Measurements from ENCODE around the gene MICAL3. TPM values are rescaled to one million over a fixed set of nuclear protein-coding genes. Genes with fewer than 3 reads are reported as not detected.
"Not testable (repeated sequence)": the region's sequence is repeated elsewhere in the genome, so short reads cannot be mapped to it uniquely, and the experiment has no call there.

The MICAL3 gene
- total RNA-seq, 1 experiment from 2014 or later = 47.1 TPM

- not testable (repeated sequence) for ATAC-seq
These were observed 39.4 kb upstream of the MICAL3 start for GRCh38 chr22:18063715-18064114.

DNA sequence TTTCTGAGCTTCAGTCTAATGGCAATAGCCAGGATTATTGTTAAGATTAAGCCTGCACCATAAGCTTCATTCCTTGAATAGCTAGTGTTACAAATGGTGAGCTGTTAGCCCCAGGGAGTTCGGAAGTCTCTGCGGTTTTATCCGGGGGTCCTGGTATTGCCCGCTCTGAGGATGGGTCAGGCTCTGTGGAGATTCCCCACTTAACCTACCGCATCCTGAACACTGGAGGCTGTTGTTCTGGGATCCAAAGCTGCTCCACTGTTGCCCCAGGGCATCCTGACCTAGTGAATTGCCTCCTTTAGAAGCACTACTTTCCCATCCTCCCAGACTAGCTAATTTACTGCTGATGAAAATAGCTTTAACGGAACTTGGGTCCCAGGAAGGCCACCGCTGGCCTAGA is 38.9 kb upstream of the MICAL3 start:
- ChIA-PET POLR2A (interaction anchor here (0.6 kb wide), 1 partner anchor 14 kb away, joined by 3 read pairs; the partner anchor contains the start of gene PEX26), CTCF (no interaction called here)
- DNase-seq (ENCODE audit: low read depth, low spot score) (no peak), ATAC-seq (no peak)
- H3K27me3 ChIP-seq (ENCODE audit: control insufficient read depth, insufficient read depth, low read length) = no peaks in the 10 kb centered on the region
- intact Hi-C loops (cut with micrococcal nuclease; ENCODE audit: unreplicated experiment) (no loop called here), in situ Hi-C loops (cut with HindIII; ENCODE audit: low pct_unique_long_range_greater_than_20kb, low sequenced_read_pairs) (no loop called here)
- no TSS peak for BruUV-seq (replicated peaks)
- no peak for TF ChIP-seq TCF7L2 (IDR thresholded peaks at IDR 0.05; ENCODE audit: low read depth, low read length)
- TF ChIP-seq, protein P1, sequence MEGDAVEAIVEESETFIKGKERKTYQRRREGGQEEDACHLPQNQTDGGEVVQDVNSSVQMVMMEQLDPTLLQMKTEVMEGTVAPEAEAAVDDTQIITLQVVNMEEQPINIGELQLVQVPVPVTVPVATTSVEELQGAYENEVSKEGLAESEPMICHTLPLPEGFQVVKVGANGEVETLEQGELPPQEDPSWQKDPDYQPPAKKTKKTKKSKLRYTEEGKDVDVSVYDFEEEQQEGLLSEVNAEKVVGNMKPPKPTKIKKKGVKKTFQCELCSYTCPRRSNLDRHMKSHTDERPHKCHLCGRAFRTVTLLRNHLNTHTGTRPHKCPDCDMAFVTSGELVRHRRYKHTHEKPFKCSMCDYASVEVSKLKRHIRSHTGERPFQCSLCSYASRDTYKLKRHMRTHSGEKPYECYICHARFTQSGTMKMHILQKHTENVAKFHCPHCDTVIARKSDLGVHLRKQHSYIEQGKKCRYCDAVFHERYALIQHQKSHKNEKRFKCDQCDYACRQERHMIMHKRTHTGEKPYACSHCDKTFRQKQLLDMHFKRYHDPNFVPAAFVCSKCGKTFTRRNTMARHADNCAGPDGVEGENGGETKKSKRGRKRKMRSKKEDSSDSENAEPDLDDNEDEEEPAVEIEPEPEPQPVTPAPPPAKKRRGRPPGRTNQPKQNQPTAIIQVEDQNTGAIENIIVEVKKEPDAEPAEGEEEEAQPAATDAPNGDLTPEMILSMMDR (IDR thresholded peaks at IDR 0.05) = no peak
- H3K9me3 ChIP-seq (ENCODE audit: control insufficient read depth, insufficient read depth, low read depth, low read length) = no peaks in the 10 kb centered on the region
- H3K4me3 ChIP-seq (ENCODE audit: low read depth in 2 of 2, low read length in 2 of 2) = no peak overlapping the region
- H3K27ac ChIP-seq (ENCODE audit: low read length) = no peak overlapping the region
- H3K36me3 ChIP-seq (ENCODE audit: control insufficient read depth, insufficient read depth, low read length) = no peaks in the 10 kb centered on the region
- no peaks in the 10 kb centered on the region for H3K4me1 ChIP-seq (ENCODE audit: control insufficient read depth, insufficient read depth, low read length)

More at GRCh38 chr22:18063715-18064114, 39.4 kb upstream of the MICAL3 start:
- intact Hi-C loops (cut with micrococcal nuclease; ENCODE audit: unreplicated experiment); H3K9me3 ChIP-seq (ENCODE audit: control insufficient read depth, insufficient read depth, low read depth, low read length); POLR2A ChIA-PET; H3K36me3 ChIP-seq (ENCODE audit: control insufficient read depth, insufficient read depth, low read length); DNase-seq (ENCODE audit: low read depth, low spot score); H3K27ac ChIP-seq (ENCODE audit: low read length); CTCF ChIA-PET; H3K27me3 ChIP-seq (ENCODE audit: control insufficient read depth, insufficient read depth, low read length); H3K4me3 ChIP-seq (ENCODE audit: low read depth in 2 of 2, low read length in 2 of 2); H3K4me1 ChIP-seq (ENCODE audit: control insufficient read depth, insufficient read depth, low read length); BruUV-seq (replicated peaks); in situ Hi-C loops (cut with HindIII; ENCODE audit: low pct_unique_long_range_greater_than_20kb, low sequenced_read_pairs): not testable (repeated sequence)

- ChIA-PET CTCF (no interaction called here), POLR2A (no interaction called here)
- H3K9me3 ChIP-seq (ENCODE audit: control insufficient read depth, insufficient read depth, low read depth, low read length) = no peaks in the 10 kb centered on the region
- no peak overlapping the region for H3K4me3 ChIP-seq (ENCODE audit: low read depth in 2 of 2, low read length in 2 of 2)
- TF ChIP-seq, protein P1 (IDR thresholded peaks at IDR 0.05) = no peak
- TF ChIP-seq POLR2AphosphoS5 (IDR thresholded peaks at IDR 0.05; ENCODE audit: low read depth, low read length) (no peak), REST (IDR thresholded peaks at IDR 0.05; ENCODE audit: insufficient read depth in 1 of 2, low read depth in 2 of 2, low read length in 1 of 2) (no peak), SIN3A (IDR thresholded peaks at IDR 0.05; ENCODE audit: borderline replicate concordance, insufficient read depth, low read depth, low read length) (no peak), TCF7L2 (IDR thresholded peaks at IDR 0.05; ENCODE audit: low read depth, low read length) (no peak)
- ATAC-seq = no peak
- no peak for DNase-seq (ENCODE audit: low read depth, low spot score)
- no peaks in the 10 kb centered on the region for H3K27me3 ChIP-seq (ENCODE audit: control insufficient read depth, insufficient read depth, low read length)
- no peaks in the 10 kb centered on the region for H3K4me1 ChIP-seq (ENCODE audit: control insufficient read depth, insufficient read depth, low read length)
- H3K36me3 ChIP-seq (ENCODE audit: control insufficient read depth, insufficient read depth, low read length) = no peaks in the 10 kb centered on the region
- in situ Hi-C loops (cut with HindIII; ENCODE audit: low pct_unique_long_range_greater_than_20kb, low sequenced_read_pairs) (no loop called here), intact Hi-C loops (cut with micrococcal nuclease; ENCODE audit: unreplicated experiment) (no loop called here)
- no peak overlapping the region for H3K27ac ChIP-seq (ENCODE audit: low read length)
- BruUV-seq (replicated peaks) = no TSS peak
These were observed 38.1 kb upstream of the MICAL3 start for GRCh38 chr22:18062421-18062820.

Measured in Panc1 (cell line).